HG03558 (cell line): Measurements from ENCODE around the gene CERS5.

ENCODE experiments used
- ATAC-seq: cut with Tn5 transposase; IDR thresholded peaks from one replicate; pipeline ENCODE4 v1.9.1; 2021; ENCODE audit warnings: moderate number of reproducible peaks; ENCODE audit not compliant: unreplicated experiment; ENCODE audit errors: extremely low read depth

The CERS5 gene

GRCh38 chr12:50167049-50167828 lies at the start of gene CERS5:
TSS of gene CERS5 (minus strand) at chr12:50167369. CDS start at chr12:50167297, 72 bp downstream.
- peak; percentile 97 for ATAC-seq

GRCh38 chr12:50215033-50215432 lies 47.9 kb upstream of the CERS5 start:
- ATAC-seq, result no peak

- no peak for ATAC-seq
Measured at GRCh38 chr12:50214018-50214417, 46.8 kb upstream of the CERS5 start.

GRCh38 chr12:50213439-50213838 lies 46.3 kb upstream of the CERS5 start:
- ATAC-seq, result no peak

GRCh38 chr12:50212071-50212467 lies 44.9 kb upstream of the CERS5 start:
- ATAC-seq, result no peak

- ATAC-seq, result no peak
Measured at GRCh38 chr12:50211392-50212070, 44.4 kb upstream of the CERS5 start.

- ATAC-seq, result no peak
Measured at GRCh38 chr12:50207424-50207823, 40.3 kb upstream of the CERS5 start.

GRCh38 chr12:50205648-50206047 lies 38.5 kb upstream of the CERS5 start:
- ATAC-seq, result no peak

- ATAC-seq, result no peak
Measured at GRCh38 chr12:50203691-50204090, 36.5 kb upstream of the CERS5 start.

GRCh38 chr12:50201987-50202521 lies 34.9 kb upstream of the CERS5 start:
- ATAC-seq, result no peak

- ATAC-seq, result no peak
Measured at GRCh38 chr12:50200552-50201273, 33.5 kb upstream of the CERS5 start.

- ATAC-seq, result no peak
Measured at GRCh38 chr12:50198829-50199228, 31.7 kb upstream of the CERS5 start.

- no peak for ATAC-seq
Measured at GRCh38 chr12:50197297-50197727, 30.1 kb upstream of the CERS5 start.

- ATAC-seq, result no peak
Measured at GRCh38 chr12:50196537-50196936, 29.4 kb upstream of the CERS5 start.

GRCh38 chr12:50195832-50196231 lies 28.7 kb upstream of the CERS5 start:
- no peak for ATAC-seq

- no peak for ATAC-seq
Measured at GRCh38 chr12:50192908-50193307, 25.7 kb upstream of the CERS5 start.

GRCh38 chr12:50192236-50192635 lies 25.1 kb upstream of the CERS5 start:
- no peak for ATAC-seq

- no peak for ATAC-seq
Measured at GRCh38 chr12:50190859-50191258, 23.7 kb upstream of the CERS5 start.

- ATAC-seq, result no peak
Measured at GRCh38 chr12:50188875-50189575, 21.9 kb upstream of the CERS5 start.

- ATAC-seq, result no peak
Measured at GRCh38 chr12:50188241-50188781, 21.1 kb upstream of the CERS5 start.
